Activated CD8-positive, alpha-beta T cell treated with anti-CD3 and anti-CD28 coated beads, Interleukin-2, amount 10 ng/mL, durations not matched to agents 7 days and 5 days (primary cell): ENCODE measurements around the gene SOS1. TPM values are rescaled to one million over a fixed set of nuclear protein-coding genes. Genes with fewer than 3 reads are reported as not detected.
A peak's percentile ranks its signal among the peaks of the same experiment; 100 is the strongest.
"Not testable (repeated sequence)": the region's sequence is repeated elsewhere in the genome, so short reads cannot be mapped to it uniquely, and the experiment has no call there.

ENCODE experiments used
- ATAC-seq: fragments of 150-1000 bp; cut with Tn5 transposase; one replicate; pipeline ENCODE4 v1.10.0; 2021; ENCODE audit warnings: moderate library complexity
- CTCF ChIA-PET: fragments of 350-600 bp; sonication (Branson Sonifier 250); formaldehyde crosslinking; loops from one replicate; lab custom pipeline; 2021; ENCODE audit warnings: antibody characterized with exemption; lab: Charles Lee
- POLR2A ChIA-PET: fragments of 350-600 bp; sonication (Branson Sonifier 250); formaldehyde crosslinking; loops from one replicate; lab custom pipeline; 2021; ENCODE audit warnings: antibody characterized with exemption; lab: Charles Lee
- DNase-seq: peaks from one replicate; pipeline ENCODE4 v3.0.0-alpha.2; 2020
- H3K27ac Mint-ChIP-seq: one replicate; pipeline ENCODE4 v1.8.0; 2021; ENCODE audit warnings: mild to moderate bottlenecking, mixed read lengths
- H3K27me3 Mint-ChIP-seq: one replicate; pipeline ENCODE4 v1.8.0; 2021; ENCODE audit warnings: low read depth, mixed read lengths
- H3K36me3 Mint-ChIP-seq: one replicate; pipeline ENCODE4 v1.8.0; 2021; ENCODE audit warnings: low read depth, mixed read lengths
- H3K4me1 Mint-ChIP-seq: one replicate; pipeline ENCODE4 v1.8.0; 2021; ENCODE audit warnings: low read depth, mixed read lengths
- H3K4me3 Mint-ChIP-seq: one replicate; pipeline ENCODE4 v1.8.0; 2021; ENCODE audit warnings: mild to moderate bottlenecking, mixed read lengths
- H3K9me3 Mint-ChIP-seq: one replicate; pipeline ENCODE4 v1.8.0; 2022; ENCODE audit warnings: mixed read lengths; ENCODE audit not compliant: insufficient read depth
- total RNA-seq, 2 experiments: library from RNA; stranded (reverse); gene quantifications; one replicate each; pipeline ENCODE4 v1.2.3, GENCODE V29; 2021

SOS1 gene
- total RNA-seq, result 100 to 1,000 TPM; 209 to 243 TPM

- Mint-ChIP-seq H3K4me3 (peak within 1 kb of the TSS; percentile 85), H3K4me1 (peaks cover 55% of the 10 kb centered on the region), H3K9me3 (no peaks in the 10 kb centered on the region), H3K36me3 (peaks cover 55% of the 10 kb centered on the region), H3K27ac (peak within 1 kb of the TSS; percentile 94), H3K27me3 (no peaks in the 10 kb centered on the region)
- DNase-seq, result peak; percentile 97
- ATAC-seq, result peak; percentile 56
- CTCF ChIA-PET, result interaction anchor here (0.9 to 7.4 kb wide), 9 partner anchors 8 to 106 kb away, joined by 3 to 213 read pairs (median 9); no protein-coding TSS in a partner anchor
- POLR2A ChIA-PET, result interaction anchor here (0.7 to 13.1 kb wide), 16 partner anchors 8 to 370 kb away, joined by 3 to 315 read pairs (median 6); partner anchors contain the start of gene SRSF7
These were observed at the start of gene SOS1 for GRCh38 chr2:39120771-39121522. Gene SOS1, minus strand, starts transcription at chr2:39121051. Its CDS starts 629 bp downstream, at chr2:39120422.

GRCh38 chr2:39164089-39164488 lies 43.2 kb upstream of the SOS1 start:
- Mint-ChIP-seq H3K27me3 (no peaks in the 10 kb centered on the region), H3K4me3 (no peak overlapping the region), H3K27ac (no peak overlapping the region), H3K36me3 (no peaks in the 10 kb centered on the region), H3K9me3 (no peaks in the 10 kb centered on the region), H3K4me1 (peaks cover 14% of the 10 kb centered on the region)
- ChIA-PET POLR2A (interaction anchor here (0.7 kb wide), 1 partner anchor 9 kb away, joined by 3 read pairs; no protein-coding TSS in a partner anchor), CTCF (interaction anchor here (0.6 kb wide), 1 partner anchor 31 kb away, joined by 3 read pairs; no protein-coding TSS in a partner anchor)
- no peak for ATAC-seq
- no peak for DNase-seq

- Mint-ChIP-seq H3K27me3 (no peaks in the 10 kb centered on the region), H3K27ac (no peak overlapping the region), H3K4me1 (peaks cover 10% of the 10 kb centered on the region), H3K36me3 (no peaks in the 10 kb centered on the region), H3K9me3 (no peaks in the 10 kb centered on the region), H3K4me3 (no peak overlapping the region)
- POLR2A ChIA-PET, result interaction anchor here (1.0 kb wide), 1 partner anchor 17 kb away, joined by 3 read pairs; no protein-coding TSS in a partner anchor
- CTCF ChIA-PET, result interaction anchor here (1.0 to 1.3 kb wide), 4 partner anchors 8 to 68 kb away, joined by 3 read pairs; no protein-coding TSS in a partner anchor
- DNase-seq (no peak), ATAC-seq (no peak)
These were observed 40.1 kb upstream of the SOS1 start for GRCh38 chr2:39160982-39161381.

- H3K27me3 Mint-ChIP-seq, result no peaks in the 10 kb centered on the region
- ChIA-PET CTCF (no interaction called here), POLR2A (no interaction called here)
- H3K9me3 Mint-ChIP-seq, result no peaks in the 10 kb centered on the region
- H3K4me3 Mint-ChIP-seq, result no peak overlapping the region
- no peak for ATAC-seq
- DNase-seq, result no peak
- no peaks in the 10 kb centered on the region for H3K36me3 Mint-ChIP-seq
- no peak overlapping the region for H3K27ac Mint-ChIP-seq
- peaks cover 11% of the 10 kb centered on the region for H3K4me1 Mint-ChIP-seq
These were observed 38.4 kb upstream of the SOS1 start for GRCh38 chr2:39159283-39159682.

- DNase-seq (no peak), ATAC-seq (no peak)
- H3K4me3 Mint-ChIP-seq, result no peak overlapping the region
- H3K27me3 Mint-ChIP-seq, result no peaks in the 10 kb centered on the region
- peaks cover 11% of the 10 kb centered on the region for H3K4me1 Mint-ChIP-seq
- CTCF ChIA-PET, result interaction anchor here (1.2 kb wide), 1 partner anchor 16 kb away, joined by 3 read pairs; no protein-coding TSS in a partner anchor
- POLR2A ChIA-PET, result no interaction called here
- no peaks in the 10 kb centered on the region for H3K9me3 Mint-ChIP-seq
- no peak overlapping the region for H3K27ac Mint-ChIP-seq
- no peaks in the 10 kb centered on the region for H3K36me3 Mint-ChIP-seq
These were observed 37.5 kb upstream of the SOS1 start for GRCh38 chr2:39158351-39158750.

GRCh38 chr2:39156846-39157245 lies 36.0 kb upstream of the SOS1 start:
- ATAC-seq, result no peak
- H3K36me3 Mint-ChIP-seq, result no peaks in the 10 kb centered on the region
- no peak for DNase-seq
- no peak overlapping the region for H3K4me3 Mint-ChIP-seq
- ChIA-PET POLR2A (no interaction called here), CTCF (no interaction called here)
- no peaks in the 10 kb centered on the region for H3K27me3 Mint-ChIP-seq
- H3K9me3 Mint-ChIP-seq, result no peaks in the 10 kb centered on the region
- H3K27ac Mint-ChIP-seq, result no peak overlapping the region
- H3K4me1 Mint-ChIP-seq, result peaks cover 11% of the 10 kb centered on the region

- ATAC-seq (no peak), DNase-seq (no peak)
- Mint-ChIP-seq H3K4me1 (peaks cover 11% of the 10 kb centered on the region), H3K9me3 (no peaks in the 10 kb centered on the region), H3K27ac (no peak overlapping the region), H3K27me3 (no peaks in the 10 kb centered on the region), H3K36me3 (no peaks in the 10 kb centered on the region), H3K4me3 (no peak overlapping the region)
- ChIA-PET CTCF (interaction anchor here (2.3 kb wide), 1 partner anchor 72 kb away, joined by 9 read pairs; no protein-coding TSS in a partner anchor), POLR2A (no interaction called here)
These were observed 35.3 kb upstream of the SOS1 start for GRCh38 chr2:39156107-39156506.

GRCh38 chr2:39155573-39155972 lies 34.7 kb upstream of the SOS1 start:
- DNase-seq, H3K4me3 Mint-ChIP-seq, H3K27ac Mint-ChIP-seq, ATAC-seq, H3K36me3 Mint-ChIP-seq, H3K27me3 Mint-ChIP-seq, H3K9me3 Mint-ChIP-seq, POLR2A ChIA-PET: not testable (repeated sequence)
- H3K4me1 Mint-ChIP-seq, result peaks cover 11% of the 10 kb centered on the region
- CTCF ChIA-PET, result interaction anchor here (2.3 kb wide), 1 partner anchor 73 kb away, joined by 9 read pairs; no protein-coding TSS in a partner anchor

GRCh38 chr2:39154944-39155343 lies 34.1 kb upstream of the SOS1 start:
- CTCF ChIA-PET, result interaction anchor here (1.2 to 2.3 kb wide), 2 partner anchors 73 to 88 kb away, joined by 3 to 9 read pairs; no protein-coding TSS in a partner anchor
- POLR2A ChIA-PET, result no interaction called here
- Mint-ChIP-seq H3K27ac (no peak overlapping the region), H3K4me3 (no peak overlapping the region), H3K9me3 (no peaks in the 10 kb centered on the region), H3K36me3 (peaks cover 3% of the 10 kb centered on the region), H3K27me3 (no peaks in the 10 kb centered on the region), H3K4me1 (peaks cover 15% of the 10 kb centered on the region)
- ATAC-seq (no peak), DNase-seq (no peak)

GRCh38 chr2:39153312-39153711 lies 32.5 kb upstream of the SOS1 start:
- ATAC-seq (no peak), DNase-seq (no peak)
- ChIA-PET CTCF (no interaction called here), POLR2A (no interaction called here)
- Mint-ChIP-seq H3K27me3 (no peaks in the 10 kb centered on the region), H3K9me3 (no peaks in the 10 kb centered on the region), H3K4me3 (no peak overlapping the region), H3K4me1 (peaks cover 14% of the 10 kb centered on the region), H3K36me3 (peaks cover 3% of the 10 kb centered on the region), H3K27ac (no peak overlapping the region)

- DNase-seq, result no peak
- no peaks in the 10 kb centered on the region for H3K9me3 Mint-ChIP-seq
- H3K4me3 Mint-ChIP-seq, result no peak overlapping the region
- no peak overlapping the region for H3K27ac Mint-ChIP-seq
- ATAC-seq, result no peak
- no peaks in the 10 kb centered on the region for H3K27me3 Mint-ChIP-seq
- H3K36me3 Mint-ChIP-seq, result peaks cover 3% of the 10 kb centered on the region
- ChIA-PET CTCF (interaction anchor here (0.9 kb wide), 1 partner anchor 17 kb away, joined by 3 read pairs; no protein-coding TSS in a partner anchor), POLR2A (no interaction called here)
- H3K4me1 Mint-ChIP-seq, result peaks cover 14% of the 10 kb centered on the region
These were observed 31.7 kb upstream of the SOS1 start for GRCh38 chr2:39152504-39152903.
